ENCODE results near the gene FHOD3. TPM values are rescaled to one million over a fixed set of nuclear protein-coding genes. Genes with fewer than 3 reads are reported as not detected.

The FHOD3 gene
- total and polyA plus RNA-seq, 2 of the 4 experiments (the other 2 are of a cell fraction) = 14.6 to 16.0 TPM

DNA sequence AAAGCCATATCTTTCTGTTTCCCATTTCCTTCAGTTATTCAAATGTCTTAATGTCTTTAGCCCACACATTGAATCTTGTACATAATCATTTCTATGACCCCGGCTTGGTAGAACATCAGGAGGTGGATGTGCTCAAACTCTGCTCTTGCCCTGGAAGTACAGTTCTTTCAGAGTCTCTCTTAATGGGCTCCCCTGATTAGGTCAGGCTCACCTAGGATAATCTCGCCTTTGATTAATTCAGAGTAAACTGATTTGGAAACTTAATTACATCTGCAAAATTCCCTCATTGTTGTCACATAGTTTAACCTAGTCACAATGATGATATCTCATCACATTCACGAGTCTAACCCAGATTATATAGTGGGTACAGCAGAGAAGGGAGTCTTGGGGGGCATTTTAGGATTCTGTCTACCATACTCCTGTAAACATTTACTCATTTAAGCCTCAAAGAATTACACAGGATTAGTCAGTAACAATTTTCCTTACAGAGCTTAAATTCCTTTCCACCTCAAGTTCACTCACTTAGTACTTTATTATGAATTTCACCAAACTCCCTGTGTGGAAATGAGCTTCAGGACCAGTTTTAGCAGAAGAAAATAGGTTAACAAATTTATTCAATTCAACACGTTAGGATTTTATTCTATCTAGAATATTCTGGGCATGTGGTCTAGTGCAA, 135.5 kb downstream of the FHOD3 start:
- WGBS, 2 experiments (ENCODE audit: extremely low coverage in 2 of 2, insufficient read length in 1 of 2) = no CpG with 5 or more reads among the region's 4 CpGs
- CTCF ChIA-PET = no interaction called here
- Histone ChIP-seq H3K18ac (ENCODE audit: low read depth, low read length) (no peak overlapping the region), H3K9ac (ENCODE audit: low read depth, low read length) (no peak overlapping the region), H2AK5ac (ENCODE audit: low read depth, low read length) (no peak overlapping the region), H3K9me3 (ENCODE audit: control insufficient read depth, insufficient read depth, low read length) (no peaks in the 10 kb centered on the region), H3K23ac (ENCODE audit: low read depth, low read length) (no peak overlapping the region), H4K8ac (ENCODE audit: low read depth in 2 of 2, low read length in 2 of 2) (no peak overlapping the region), H4K91ac (ENCODE audit: insufficient read depth, low read depth, low read length) (no peak overlapping the region), H2AFZ (replicated peaks; ENCODE audit: low read length, poor library complexity) (no peak overlapping the region), H3K9me1 (ENCODE audit: insufficient read depth, low read length) (no peaks in the 10 kb centered on the region), H3K14ac (replicated peaks; ENCODE audit: low read depth, low read length) (no peak overlapping the region), H3K4me3 (ENCODE audit: insufficient read depth, low read depth, low read length) (no peak overlapping the region), H3K56ac (ENCODE audit: extremely low read depth, insufficient read depth, low read length) (no peak overlapping the region), H2AK9ac (replicated peaks; ENCODE audit: low read depth, low read length, poor library complexity) (no peak overlapping the region), H2BK120ac (ENCODE audit: low read depth, low read length) (no peak overlapping the region), H4K5ac (ENCODE audit: low read depth, low read length) (no peak overlapping the region), H3K4ac (ENCODE audit: low read depth, low read length) (no peak overlapping the region), H4K20me1 (ENCODE audit: insufficient read depth, low read length) (no peaks in the 10 kb centered on the region), H3K27ac (ENCODE audit: insufficient read depth, low read length) (no peak overlapping the region), H2BK15ac (ENCODE audit: low read depth, low read length) (no peak overlapping the region), H3K4me2 (ENCODE audit: low read depth, low read length) (peak overlapping the region; percentile 47; the same call in 1 of the 2 replicates), H3K27me3 (ENCODE audit: control insufficient read depth, insufficient read depth, low read length) (no peaks in the 10 kb centered on the region), H2BK5ac (ENCODE audit: low read depth, low read length, poor library complexity, severe bottlenecking) (no peak overlapping the region), H3K4me1 (ENCODE audit: control insufficient read depth, insufficient read depth, low read length) (peaks cover 2% of the 10 kb centered on the region), H3K79me1 (ENCODE audit: low read depth in 1 of 2, low read length in 2 of 2) (peaks cover 0 to 5% of the 10 kb centered on the region in 2 experiments; a peak in 2 of 4 replicates), H2BK20ac (ENCODE audit: low read depth, low read length) (no peak overlapping the region), H3K36me3 (ENCODE audit: control insufficient read depth, insufficient read depth, low read length) (no peaks in the 10 kb centered on the region)
- dilution Hi-C loops (cut with HindIII; ENCODE audit: low sequenced_read_pairs, unreplicated experiment) (no loop called here), intact Hi-C loops (cut with micrococcal nuclease) (no loop called here), in situ Hi-C loops (cut with MboI; ENCODE audit: low sequenced_read_pairs) (no loop called here)
- no peak for TF ChIP-seq CHD1 (IDR thresholded peaks at IDR 0.05; ENCODE audit: low read depth, low read length)
- no peak for TF ChIP-seq POLR2A (IDR thresholded peaks at IDR 0.05; ENCODE audit: low read depth, low read length)
- no peak for TF ChIP-seq BHLHE40 (IDR thresholded peaks at IDR 0.05; ENCODE audit: low read depth, low read length)
- no peak for TF ChIP-seq CTCF (conservative IDR thresholded peaks at IDR 0.05; ENCODE audit: low read depth, low read length)
- TF ChIP-seq, protein P1, sequence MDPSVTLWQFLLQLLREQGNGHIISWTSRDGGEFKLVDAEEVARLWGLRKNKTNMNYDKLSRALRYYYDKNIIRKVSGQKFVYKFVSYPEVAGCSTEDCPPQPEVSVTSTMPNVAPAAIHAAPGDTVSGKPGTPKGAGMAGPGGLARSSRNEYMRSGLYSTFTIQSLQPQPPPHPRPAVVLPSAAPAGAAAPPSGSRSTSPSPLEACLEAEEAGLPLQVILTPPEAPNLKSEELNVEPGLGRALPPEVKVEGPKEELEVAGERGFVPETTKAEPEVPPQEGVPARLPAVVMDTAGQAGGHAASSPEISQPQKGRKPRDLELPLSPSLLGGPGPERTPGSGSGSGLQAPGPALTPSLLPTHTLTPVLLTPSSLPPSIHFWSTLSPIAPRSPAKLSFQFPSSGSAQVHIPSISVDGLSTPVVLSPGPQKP (IDR thresholded peaks at IDR 0.05; ENCODE audit: borderline replicate concordance, low read depth, low read length) = no peak
- no peak for TF ChIP-seq SMC3 (IDR thresholded peaks at IDR 0.05; ENCODE audit: low read depth, low read length)
- TF ChIP-seq RAD21 (IDR thresholded peaks at IDR 0.05; ENCODE audit: low read length) = no peak
- no peak for TF ChIP-seq MAZ (IDR thresholded peaks at IDR 0.05; ENCODE audit: borderline replicate concordance, low read depth, low read length)
- POLR2A ChIA-PET (ENCODE audit: unreplicated experiment) = interaction anchor here (0.7 kb wide), 1 partner anchor 1451 kb away, joined by 3 read pairs; no protein-coding TSS in a partner anchor
- BruUV-seq (replicated peaks) = no TSS peak
- ATAC-seq (ENCODE audit: low read depth) (peak; percentile 40), DNase-seq (no peak)

All from IMR-90 (cell line).